ENCODE measurements around the gene SORCS3. TPM values are rescaled to one million over a fixed set of nuclear protein-coding genes. Genes with fewer than 3 reads are reported as not detected.
A peak's percentile ranks its signal among the peaks of the same experiment; 100 is the strongest.

The SORCS3 gene
- polyA plus RNA-seq, 4 donors, result 3.2 to 4.0 (median 3.7) TPM

DNA sequence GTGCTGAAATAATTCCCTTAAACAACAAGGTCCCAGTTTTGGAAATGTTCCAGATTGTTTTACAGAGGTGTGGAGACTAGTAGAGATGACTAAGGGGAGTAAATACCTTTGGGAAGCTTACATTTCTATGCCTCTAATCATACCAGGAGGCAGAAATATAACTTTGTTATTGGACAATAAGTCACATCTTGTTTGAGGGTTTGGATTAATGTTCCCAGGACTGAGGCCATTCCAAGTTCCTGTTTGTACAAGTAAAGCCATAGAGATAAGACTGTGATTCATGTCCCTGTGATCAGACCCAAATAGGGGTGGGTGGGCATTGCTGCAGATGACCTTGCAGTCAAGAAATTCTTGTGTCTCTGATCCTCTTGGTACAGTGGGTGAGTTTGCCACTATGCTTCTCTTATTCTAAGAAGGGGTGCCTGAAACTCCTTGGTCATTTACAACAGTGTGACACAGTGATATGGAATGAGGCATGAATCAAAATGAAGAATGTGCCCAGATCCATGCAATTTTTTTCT lies 508.3 kb downstream of the SORCS3 start:
- no peak for DNase-seq (ENCODE audit: low read depth in 4 of 4, low spot score in 3 of 4)

- DNase-seq (ENCODE audit: low read depth in 4 of 4, low spot score in 3 of 4), result no peak
Measured at GRCh38 chr10:105150259-105150880, 509.3 kb downstream of the SORCS3 start.

DNA sequence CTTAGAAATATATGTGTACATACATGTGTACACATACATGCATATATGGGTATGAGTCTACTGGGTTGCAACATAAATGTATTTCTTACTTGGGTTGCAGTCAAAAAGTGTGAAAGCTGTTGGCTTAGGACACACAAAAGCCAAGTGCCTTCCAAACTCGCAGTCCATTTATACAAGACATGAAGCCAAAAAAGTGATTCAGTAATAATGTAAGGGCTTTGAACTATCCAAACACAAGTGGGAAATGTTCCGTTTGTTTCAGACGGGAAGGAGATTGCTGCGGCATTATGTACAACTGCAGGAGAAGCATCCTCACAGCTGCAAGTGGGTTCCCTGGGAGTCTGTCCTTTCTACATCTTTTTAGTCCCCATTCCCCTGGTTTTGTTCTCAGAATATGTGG lies 513.6 kb downstream of the SORCS3 start:
- no peak for DNase-seq (ENCODE audit: low read depth in 4 of 4, low spot score in 3 of 4)

- DNase-seq (ENCODE audit: low read depth in 4 of 4, low spot score in 3 of 4), result no peak
Measured at GRCh38 chr10:105159268-105159667, 518.2 kb downstream of the SORCS3 start.

DNA sequence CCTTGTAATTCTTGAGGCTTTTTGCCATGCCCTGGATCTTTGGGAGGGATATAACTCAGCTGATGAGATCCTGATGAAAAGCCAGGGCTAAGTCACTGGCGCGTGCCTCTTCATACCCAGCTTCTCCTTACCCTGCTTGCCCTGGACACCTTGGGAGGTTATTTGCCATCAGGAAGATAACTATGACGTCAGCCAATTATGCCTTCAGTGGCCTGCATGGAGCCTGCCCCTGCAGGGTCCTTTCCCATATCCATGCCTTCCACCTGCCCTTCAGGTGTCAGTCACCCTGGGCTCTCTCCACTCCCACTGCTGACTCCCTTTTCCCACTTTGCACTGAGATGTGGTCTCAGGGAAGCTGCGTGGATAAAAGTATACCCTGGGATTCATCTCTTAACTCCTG lies 520.1 kb downstream of the SORCS3 start:
- DNase-seq (ENCODE audit: low read depth in 4 of 4, low spot score in 3 of 4), result no peak

- DNase-seq (ENCODE audit: low read depth in 4 of 4, low spot score in 3 of 4), result no peak
Measured at GRCh38 chr10:105161767-105162166, 520.7 kb downstream of the SORCS3 start.

DNA sequence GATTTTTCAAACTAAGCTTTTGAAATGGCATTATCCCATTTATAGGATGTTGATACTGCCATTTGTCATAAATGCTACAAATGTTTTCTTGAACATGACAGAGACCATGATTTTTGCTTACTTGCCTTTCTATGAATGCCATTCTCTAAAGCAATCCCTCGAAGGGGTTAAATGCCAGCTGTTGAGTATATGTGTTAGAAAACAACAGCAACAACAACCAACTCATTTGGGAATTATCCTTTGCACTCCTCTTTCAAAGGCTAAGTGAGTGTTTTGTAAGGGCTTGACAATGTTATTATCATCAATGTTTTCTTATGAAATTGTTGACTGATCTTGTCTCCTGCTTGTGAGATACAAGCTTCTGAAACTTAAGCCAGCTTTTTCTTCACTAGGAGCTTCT lies 529.4 kb downstream of the SORCS3 start:
- no peak for DNase-seq (ENCODE audit: low read depth in 4 of 4, low spot score in 3 of 4)

DNA sequence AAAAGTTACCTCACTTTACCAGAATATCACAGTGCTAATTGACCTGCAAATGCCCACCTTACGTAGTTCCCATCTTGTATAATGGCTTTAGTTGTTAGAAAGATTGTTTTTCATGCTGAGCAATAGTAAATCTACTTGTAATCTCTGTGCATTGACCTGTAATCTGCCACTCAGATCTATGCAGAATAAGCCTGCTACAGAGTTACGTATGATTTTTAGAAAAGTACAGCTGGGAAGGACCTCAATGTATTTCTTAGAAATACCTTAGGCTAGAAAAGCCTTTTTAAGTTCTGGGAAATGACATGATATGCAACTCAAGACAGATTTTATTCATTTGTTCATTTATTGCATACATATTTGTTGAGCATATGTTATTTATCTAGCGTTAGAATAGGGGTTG lies 530.9 kb downstream of the SORCS3 start:
- DNase-seq (ENCODE audit: low read depth in 4 of 4, low spot score in 3 of 4), result no peak

DNA sequence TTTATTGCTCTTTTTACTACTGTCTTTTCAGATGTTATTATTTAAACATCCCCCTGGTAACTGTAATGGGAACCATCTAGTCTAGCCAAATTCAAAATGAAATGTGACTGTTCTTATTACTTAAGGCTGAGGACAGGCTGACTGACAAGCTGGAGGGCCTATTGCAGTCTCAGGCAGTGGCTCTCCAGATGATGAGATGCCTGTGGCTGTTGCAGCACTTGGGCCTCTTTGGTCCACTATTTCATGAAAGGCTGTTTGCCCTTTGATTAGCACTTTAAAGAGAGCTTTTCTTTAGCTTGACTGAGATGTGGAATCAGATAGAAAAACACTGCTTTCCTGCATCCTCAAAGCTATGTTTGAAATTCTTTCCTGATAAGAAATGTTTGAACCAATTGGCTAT lies 540.5 kb downstream of the SORCS3 start:
- no peak for DNase-seq (ENCODE audit: low read depth in 4 of 4, low spot score in 3 of 4)

- no peak for DNase-seq (ENCODE audit: low read depth in 4 of 4, low spot score in 3 of 4)
Measured at GRCh38 chr10:105183536-105183935, 542.4 kb downstream of the SORCS3 start.

DNA sequence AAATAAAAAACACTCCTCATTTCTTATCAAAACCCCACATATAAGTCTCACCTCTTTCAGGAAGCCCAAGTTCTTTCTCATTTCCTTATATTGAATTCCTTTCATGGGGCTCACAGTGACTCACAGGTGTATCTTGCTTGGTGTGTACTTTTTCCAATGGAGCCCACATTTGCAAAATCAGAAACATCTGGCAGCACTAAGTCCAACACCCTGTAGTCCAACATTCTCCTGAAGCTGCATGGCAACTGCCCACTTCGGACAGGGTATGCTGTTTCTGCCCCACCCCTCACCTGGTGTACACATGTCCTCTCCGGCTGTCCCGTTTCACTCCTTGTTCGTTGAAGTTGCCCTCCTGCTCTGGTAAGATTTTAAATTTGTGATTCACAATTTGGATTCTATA lies 544.1 kb downstream of the SORCS3 start:
- DNase-seq (ENCODE audit: low read depth in 4 of 4, low spot score in 3 of 4), result no peak

GRCh38 chr10:105187243-105187642 lies 546.2 kb downstream of the SORCS3 start:
- no peak for DNase-seq (ENCODE audit: low read depth in 4 of 4, low spot score in 3 of 4)

GRCh38 chr10:105188737-105189462 lies 547.8 kb downstream of the SORCS3 start:
- no peak for DNase-seq (ENCODE audit: low read depth in 4 of 4, low spot score in 3 of 4)

- DNase-seq (ENCODE audit: low read depth in 4 of 4, low spot score in 3 of 4), result no peak
Measured at GRCh38 chr10:105189463-105189800, 548.3 kb downstream of the SORCS3 start.

DNA sequence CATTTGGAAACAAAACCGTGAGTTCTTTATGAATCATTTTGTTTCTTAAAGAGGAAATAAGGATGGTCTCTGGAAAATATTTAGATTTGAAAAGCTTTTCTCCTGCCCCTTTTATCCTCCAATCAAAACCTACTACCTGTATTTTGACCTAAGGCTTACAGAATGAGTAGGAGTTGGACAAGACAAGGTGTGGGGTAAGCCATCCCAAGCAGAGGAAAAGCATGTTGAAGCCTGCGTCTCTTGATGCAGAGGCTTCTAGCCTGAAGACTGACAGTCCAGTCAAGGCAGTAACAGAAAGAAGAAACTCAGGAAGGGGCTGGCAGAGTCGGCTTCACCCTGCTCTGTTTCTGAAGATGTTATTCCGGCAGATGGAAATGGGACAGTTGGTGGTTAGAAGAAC lies 551.1 kb downstream of the SORCS3 start:
- DNase-seq (ENCODE audit: low read depth in 4 of 4, low spot score in 3 of 4), result no peak

DNA sequence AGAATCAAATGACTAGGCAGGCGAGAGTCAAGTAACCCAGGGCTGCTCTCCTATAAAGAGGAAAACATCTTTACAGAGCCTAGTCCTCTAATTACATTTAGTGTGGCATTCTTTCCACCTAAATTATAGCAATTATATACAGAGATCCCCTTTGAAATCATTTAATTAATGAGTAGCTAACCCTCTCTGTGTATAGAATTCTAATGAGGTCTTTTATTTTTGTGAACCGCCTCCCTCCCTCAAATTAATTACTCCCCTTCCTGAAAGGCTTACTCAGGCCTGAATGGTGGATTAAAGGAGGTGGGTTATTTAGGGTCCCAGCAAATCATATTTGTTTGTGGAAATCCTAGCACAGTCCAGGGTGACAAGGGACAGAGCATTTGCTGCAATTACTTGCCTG lies 551.8 kb downstream of the SORCS3 start:
- DNase-seq (ENCODE audit: low read depth in 4 of 4, low spot score in 3 of 4), result no peak

GRCh38 chr10:105195831-105196230 lies 554.7 kb downstream of the SORCS3 start:
- DNase-seq (ENCODE audit: low read depth in 4 of 4, low spot score in 3 of 4), result no peak

GRCh38 chr10:105197598-105198364 lies 556.7 kb downstream of the SORCS3 start:
- DNase-seq (ENCODE audit: low read depth in 4 of 4, low spot score in 3 of 4), result no peak

- no peak for DNase-seq (ENCODE audit: low read depth in 4 of 4, low spot score in 3 of 4)
Measured at GRCh38 chr10:105206616-105207015, 565.5 kb downstream of the SORCS3 start.

DNA sequence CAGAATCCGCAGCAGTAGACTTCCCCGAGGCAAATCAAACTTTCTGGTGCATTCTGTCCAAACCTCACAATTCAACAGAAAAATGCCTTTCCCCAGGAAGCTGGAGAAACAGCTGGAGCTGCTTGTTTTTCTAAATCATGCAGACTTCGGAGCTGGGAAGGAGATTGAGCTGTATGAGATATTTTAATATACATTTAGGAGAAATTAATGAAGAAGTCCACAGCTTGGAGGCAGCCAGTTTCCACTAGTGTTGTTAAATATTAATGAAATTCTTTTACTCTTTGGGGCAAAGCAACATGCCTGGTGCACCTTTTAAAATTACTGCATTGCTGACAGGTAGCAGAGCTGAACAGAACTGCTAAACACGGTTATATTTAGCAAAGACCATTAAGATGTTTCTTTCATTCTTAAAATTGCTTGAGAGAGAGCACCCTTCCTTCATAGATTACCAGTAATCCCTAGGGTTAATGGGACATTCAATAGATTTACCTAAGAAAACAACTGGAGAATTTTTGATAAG lies 566.4 kb downstream of the SORCS3 start:
- peak in 1 of 4 donors; percentile 28 for DNase-seq (ENCODE audit: low read depth in 4 of 4, low spot score in 3 of 4)

- DNase-seq (ENCODE audit: low read depth in 4 of 4, low spot score in 3 of 4), result no peak
Measured at GRCh38 chr10:105210546-105210945, 569.5 kb downstream of the SORCS3 start.
